ENCODE data around the gene RPL18A. TPM values are rescaled to one million over a fixed set of nuclear protein-coding genes. Genes with fewer than 3 reads are reported as not detected.

Gene RPL18A
- total and polyA plus RNA-seq, 8 donors = 854 to 4,061 (median 1,544) TPM

DNA sequence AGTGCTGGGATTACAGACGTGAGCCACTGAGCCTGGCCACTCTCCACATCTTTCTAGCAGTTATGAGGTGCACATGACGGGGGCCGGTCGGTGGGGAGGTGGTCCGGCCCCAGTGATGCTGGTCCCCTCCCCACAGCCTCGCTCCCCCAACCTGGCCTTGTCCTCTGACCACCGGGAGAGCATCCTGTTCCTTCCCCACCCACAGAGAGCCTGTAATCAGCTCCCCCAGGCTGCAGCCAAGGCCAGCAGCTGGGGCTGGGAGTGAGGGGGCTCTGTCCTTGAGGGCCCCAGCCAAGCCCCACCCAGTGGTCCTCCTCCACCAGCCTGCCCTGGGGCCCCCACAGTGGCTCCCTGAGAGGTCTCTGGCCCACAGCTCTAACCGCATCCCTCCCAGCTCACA, 35.4 kb upstream of the RPL18A start:
- DNase-seq = no peak
- Histone ChIP-seq H3K36me3 (peaks cover 0 to 4% (median 0%) of the 10 kb centered on the region in 4 donors), H3K4me3 (no peak overlapping the region), H3K4me1 (no peaks in the 10 kb centered on the region), H3K9me3 (no peaks in the 10 kb centered on the region), H3K27ac (no peak overlapping the region), H3K27me3 (peaks cover 0 to 40% (median 0%) of the 10 kb centered on the region in 3 donors)
- 57 to 76% (median 63%) methylated on average over 4 to 8 of the region's 8 CpGs for WGBS, 5 donors
- no peak for TF ChIP-seq EP300 (IDR thresholded peaks at IDR 0.05)
- TF ChIP-seq POLR2AphosphoS5 (IDR thresholded peaks at IDR 0.05) = no peak
- TF ChIP-seq, protein P1, sequence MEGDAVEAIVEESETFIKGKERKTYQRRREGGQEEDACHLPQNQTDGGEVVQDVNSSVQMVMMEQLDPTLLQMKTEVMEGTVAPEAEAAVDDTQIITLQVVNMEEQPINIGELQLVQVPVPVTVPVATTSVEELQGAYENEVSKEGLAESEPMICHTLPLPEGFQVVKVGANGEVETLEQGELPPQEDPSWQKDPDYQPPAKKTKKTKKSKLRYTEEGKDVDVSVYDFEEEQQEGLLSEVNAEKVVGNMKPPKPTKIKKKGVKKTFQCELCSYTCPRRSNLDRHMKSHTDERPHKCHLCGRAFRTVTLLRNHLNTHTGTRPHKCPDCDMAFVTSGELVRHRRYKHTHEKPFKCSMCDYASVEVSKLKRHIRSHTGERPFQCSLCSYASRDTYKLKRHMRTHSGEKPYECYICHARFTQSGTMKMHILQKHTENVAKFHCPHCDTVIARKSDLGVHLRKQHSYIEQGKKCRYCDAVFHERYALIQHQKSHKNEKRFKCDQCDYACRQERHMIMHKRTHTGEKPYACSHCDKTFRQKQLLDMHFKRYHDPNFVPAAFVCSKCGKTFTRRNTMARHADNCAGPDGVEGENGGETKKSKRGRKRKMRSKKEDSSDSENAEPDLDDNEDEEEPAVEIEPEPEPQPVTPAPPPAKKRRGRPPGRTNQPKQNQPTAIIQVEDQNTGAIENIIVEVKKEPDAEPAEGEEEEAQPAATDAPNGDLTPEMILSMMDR (IDR thresholded peaks at IDR 0.05) = no peak
- intact Hi-C loops (cut with DNase I; ENCODE audit: low total_unique reads) = no loop called here

DNA sequence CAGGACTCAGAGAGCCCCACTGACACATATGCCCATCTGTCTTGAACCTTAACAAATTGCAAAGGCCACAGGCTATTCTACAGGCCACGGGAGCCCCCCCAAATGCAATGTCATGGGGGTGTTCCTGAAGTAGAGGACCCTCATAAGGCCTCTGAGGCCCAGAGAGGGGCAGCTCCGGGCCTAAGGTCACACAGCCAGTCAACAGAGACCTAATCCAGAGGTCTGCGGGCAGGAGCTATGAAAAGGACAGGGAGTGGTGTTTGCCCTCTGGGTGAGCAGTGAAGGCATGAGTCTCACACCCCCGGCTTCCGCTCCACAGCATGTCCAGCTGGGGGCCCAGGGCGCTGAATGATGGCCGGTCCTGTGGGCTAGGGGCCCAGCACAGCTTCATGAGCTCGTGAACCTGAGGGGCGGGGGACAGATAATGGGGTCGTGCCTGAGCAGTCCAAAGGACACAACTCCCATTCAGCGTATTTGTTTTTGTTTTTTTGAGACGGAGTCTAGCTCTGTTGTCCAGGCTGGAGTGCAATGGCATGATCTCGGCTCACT, 33.1 kb upstream of the RPL18A start:
- H3K4me3 ChIP-seq = no peak overlapping the region
- intact Hi-C loops (cut with DNase I; ENCODE audit: low total_unique reads) = no loop called here
- no peak overlapping the region for H3K27ac ChIP-seq
- no peak for DNase-seq
- peaks cover 0 to 23% (median 8%) of the 10 kb centered on the region in 4 donors for H3K36me3 ChIP-seq
- no peaks in the 10 kb centered on the region for H3K9me3 ChIP-seq
- H3K27me3 ChIP-seq = peaks cover 0 to 62% (median 3%) of the 10 kb centered on the region in 3 donors
- 63 to 87% (median 72%) methylated on average over 13 of the region's 13 CpGs for WGBS, 5 donors
- peaks cover 0 to 20% (median 18%) of the 10 kb centered on the region in 4 donors for H3K4me1 ChIP-seq
- TF ChIP-seq EP300 (IDR thresholded peaks at IDR 0.05) (no peak), POLR2AphosphoS5 (IDR thresholded peaks at IDR 0.05) (no peak), POLR2A (IDR thresholded peaks at IDR 0.05) (no peak)
- TF ChIP-seq, protein P1 (IDR thresholded peaks at IDR 0.05) = no peak

DNA sequence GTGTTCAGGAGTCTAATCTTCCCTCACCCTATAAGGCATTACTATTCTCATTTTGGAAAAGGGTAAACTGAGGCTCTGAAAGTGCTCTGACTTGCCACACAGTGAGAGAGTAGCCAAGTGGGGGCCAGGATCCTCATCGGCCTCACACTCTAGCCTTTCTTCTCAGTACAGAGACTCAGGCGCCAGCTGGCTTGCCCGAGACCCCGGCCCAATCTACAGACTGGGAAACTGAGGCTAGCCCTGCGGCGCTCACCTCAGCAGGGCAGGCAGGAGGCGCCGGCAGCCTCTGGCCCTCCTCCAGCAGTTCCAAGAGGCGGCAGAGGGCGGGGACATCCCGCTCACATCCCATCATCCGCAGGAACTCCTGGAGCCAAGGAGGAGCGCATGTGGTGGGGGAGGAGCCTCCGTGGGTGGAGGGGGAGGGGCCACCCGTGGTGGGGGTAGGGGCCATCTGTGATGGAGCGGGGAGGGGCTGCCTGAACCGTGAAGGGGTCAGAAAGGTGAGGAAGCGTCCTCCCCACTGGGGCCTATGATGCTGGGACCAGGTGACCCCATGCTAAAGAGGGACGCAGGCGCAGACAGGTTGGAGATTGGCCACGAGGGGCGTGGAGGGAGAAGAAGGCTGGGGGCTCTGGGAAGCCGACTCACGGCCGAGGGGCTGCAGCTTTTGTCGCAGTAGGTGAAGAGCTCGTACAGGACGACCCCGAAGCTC, 29.7 kb upstream of the RPL18A start:
- peak overlapping the region in 3 of 4 donors; percentile 16 to 38 (median 29) for H3K4me3 ChIP-seq
- H3K27me3 ChIP-seq = peaks cover 0 to 58% (median 3%) of the 10 kb centered on the region in 3 donors
- TF ChIP-seq EP300 (IDR thresholded peaks at IDR 0.05) (no peak), POLR2A (IDR thresholded peaks at IDR 0.05) (no peak), POLR2AphosphoS5 (IDR thresholded peaks at IDR 0.05) (no peak)
- TF ChIP-seq, protein P1 (IDR thresholded peaks at IDR 0.05) = no peak
- H3K4me1 ChIP-seq = peaks cover 0 to 22% (median 20%) of the 10 kb centered on the region in 4 donors
- WGBS, 5 donors = 19 to 44% (median 23%) methylated on average over 23 to 29 of the region's 29 CpGs
- peaks cover 0 to 47% (median 16%) of the 10 kb centered on the region in 4 donors for H3K36me3 ChIP-seq
- H3K27ac ChIP-seq = peak overlapping the region in 1 of 5 donors; percentile 4
- intact Hi-C loops (cut with DNase I; ENCODE audit: low total_unique reads) = no loop called here
- H3K9me3 ChIP-seq = no peaks in the 10 kb centered on the region
- DNase-seq = peak in 1 of 2 donors; percentile 66

DNA sequence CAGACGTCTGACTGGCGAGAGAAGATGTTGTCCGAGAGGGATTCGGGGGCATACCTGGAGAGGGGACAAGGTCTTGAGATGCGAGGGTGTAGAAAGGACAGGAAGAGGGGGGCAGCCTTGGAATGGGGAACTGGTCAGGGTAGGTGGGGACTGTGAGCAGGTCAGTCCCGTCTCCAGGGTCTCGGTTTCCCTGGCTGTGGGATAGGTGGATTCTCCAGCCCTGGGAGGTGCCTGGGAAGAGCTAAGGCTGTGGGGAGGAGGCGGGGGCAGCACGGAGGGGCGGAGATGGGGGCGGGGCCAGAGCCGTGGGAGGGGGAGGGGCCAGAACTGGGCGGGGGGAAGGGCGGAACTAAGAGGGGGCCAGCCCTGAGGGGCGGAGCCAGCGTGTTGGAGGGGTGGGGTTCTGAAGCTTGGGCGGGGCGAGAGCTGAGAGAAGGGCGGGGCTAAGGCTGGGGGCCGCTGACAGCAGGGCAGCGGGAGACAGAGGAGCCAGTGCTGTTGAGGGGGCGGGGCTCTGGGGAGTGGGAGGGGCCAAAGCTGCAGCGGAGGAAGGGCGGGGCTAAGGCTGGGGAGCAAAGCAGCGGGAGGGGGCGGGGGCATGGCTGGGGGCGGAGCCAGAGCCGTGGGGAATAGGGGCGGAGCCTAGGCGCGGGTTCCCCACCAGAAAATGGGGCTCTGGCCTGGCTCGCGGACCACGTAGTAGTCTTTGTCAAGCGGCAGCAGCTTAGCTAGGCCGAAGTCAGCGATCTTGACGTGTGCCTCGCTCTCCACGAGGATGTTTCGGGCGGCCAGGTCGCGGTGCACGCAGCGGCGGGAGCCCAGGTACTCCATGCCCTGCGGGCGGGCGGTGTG, 28.9 kb upstream of the RPL18A start:
- Histone ChIP-seq H3K36me3 (peaks cover 0 to 55% (median 17%) of the 10 kb centered on the region in 4 donors), H3K4me1 (peaks cover 0 to 22% (median 20%) of the 10 kb centered on the region in 4 donors), H3K27me3 (peaks cover 0 to 52% (median 3%) of the 10 kb centered on the region in 3 donors), H3K27ac (peak overlapping the region in 1 of 5 donors; percentile 4), H3K9me3 (no peaks in the 10 kb centered on the region), H3K4me3 (peak overlapping the region; percentile 19 to 44 (median 30))
- DNase-seq = peak; percentile 88 to 90
- intact Hi-C loops (cut with DNase I; ENCODE audit: low total_unique reads) = no loop called here
- WGBS, 5 donors = 14 to 32% (median 27%) methylated on average over 36 to 50 of the region's 50 CpGs
- TF ChIP-seq, protein P1 (IDR thresholded peaks at IDR 0.05) = no peak
